Neuron (in vitro differentiated cells): ENCODE measurements around the gene MORC2.

ENCODE experiments used
- H2AFZ ChIP-seq: one replicate; pipeline ENCODE4 v1.6.1; 2013; ENCODE audit warnings: low read depth, mild to moderate bottlenecking, inconsistent platforms, low read length, moderate library complexity
- H3K27me3 ChIP-seq: one replicate; pipeline ENCODE4 v1.6.1; 2013; ENCODE audit warnings: low read length; ENCODE audit not compliant: insufficient read depth
- H3K36me3 ChIP-seq: one replicate; pipeline ENCODE4 v1.6.1; 2013; ENCODE audit warnings: low read length; ENCODE audit not compliant: insufficient read depth
- H3K4me1 ChIP-seq: one replicate; pipeline ENCODE4 v1.6.1; 2013; ENCODE audit warnings: low read length; ENCODE audit not compliant: insufficient read depth
- H3K4me3 ChIP-seq: 2 replicates; pipeline ENCODE4 v1.5.1; 2013; ENCODE audit warnings: mild to moderate bottlenecking, low read length, moderate library complexity
- H3K9me3 ChIP-seq: one replicate; pipeline ENCODE4 v1.6.1; 2013; ENCODE audit warnings: low read length

MORC2 gene

DNA sequence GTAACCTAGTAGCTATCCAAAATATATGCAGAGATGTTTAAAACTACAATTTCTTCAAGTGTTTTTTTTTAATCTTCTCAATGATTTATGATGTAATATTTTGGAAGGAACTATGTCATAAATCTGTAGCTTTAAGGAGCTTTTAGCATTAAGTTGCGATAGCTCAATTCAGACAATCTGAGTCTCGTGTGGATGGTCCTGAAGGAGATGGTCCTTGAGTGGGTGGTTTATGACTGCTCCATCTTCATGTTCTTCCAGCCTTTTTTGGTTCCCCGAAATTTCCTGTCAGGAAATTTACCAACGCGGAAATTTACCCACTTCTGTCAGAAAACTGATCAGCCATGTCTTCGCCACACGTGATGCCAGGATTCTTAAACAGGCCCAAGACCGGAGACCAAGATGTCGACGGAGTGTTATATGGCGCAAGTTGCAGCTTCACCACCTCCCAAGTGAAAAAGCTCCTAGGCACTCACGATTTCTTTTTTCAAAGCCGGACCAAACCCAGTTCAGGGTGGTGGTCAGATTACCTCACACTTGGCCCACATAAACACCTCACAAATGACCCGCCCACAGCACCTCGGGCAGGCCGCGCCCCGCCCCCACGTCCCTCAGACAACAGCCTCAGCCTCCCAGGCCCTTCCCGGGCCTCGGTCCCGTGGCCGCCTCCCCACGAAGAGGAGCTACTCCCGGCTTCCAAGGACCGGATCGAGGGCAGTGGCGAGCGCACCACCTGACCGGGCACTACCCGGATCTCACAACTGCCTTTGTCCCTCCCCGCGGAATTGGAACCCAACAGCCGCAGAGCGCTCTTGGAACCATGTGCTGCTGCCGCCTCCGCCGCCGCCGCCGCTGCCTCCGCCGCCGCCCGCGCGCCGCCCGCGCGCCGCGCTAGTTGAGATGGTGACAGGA, at the start of gene MORC2:
Gene MORC2 (minus strand): TSS at position 760 of the 909 bp plus-strand sequence. CDS start 885 bp downstream, outside the sequence.
- peak within 1 kb of the TSS; percentile 37 for H2AFZ ChIP-seq
- peaks cover 44% of the 10 kb centered on the region for H3K36me3 ChIP-seq
- H3K4me3 ChIP-seq, result peak within 1 kb of the TSS; percentile 98
- H3K9me3 ChIP-seq, result peaks cover 49% of the 10 kb centered on the region
- no peaks in the 10 kb centered on the region for H3K27me3 ChIP-seq
- peaks cover 25% of the 10 kb centered on the region for H3K4me1 ChIP-seq

DNA sequence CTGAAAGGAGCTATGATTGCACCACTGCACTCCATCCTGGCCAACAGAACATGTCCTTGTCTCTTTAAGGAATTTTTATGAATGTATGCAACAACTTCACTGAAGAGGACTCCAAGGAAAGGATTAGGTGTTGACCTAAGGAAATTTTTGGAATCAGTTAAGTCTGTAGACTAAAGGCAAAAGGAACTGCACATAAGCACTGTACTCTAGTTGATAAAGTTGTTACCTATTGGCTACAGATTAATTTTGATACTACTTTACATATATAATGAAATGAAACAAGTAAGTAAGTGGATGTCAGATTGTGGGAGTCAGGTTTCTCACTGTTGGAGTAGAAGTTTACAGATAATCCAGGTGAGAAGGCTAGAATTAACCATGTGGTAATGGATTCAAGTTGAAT, 37.0 kb upstream of the MORC2 start:
- H3K36me3 ChIP-seq, result no peaks in the 10 kb centered on the region
- no peak overlapping the region for H2AFZ ChIP-seq
- H3K4me3 ChIP-seq, result no peak overlapping the region
- no peaks in the 10 kb centered on the region for H3K27me3 ChIP-seq
- no peaks in the 10 kb centered on the region for H3K9me3 ChIP-seq
- H3K4me1 ChIP-seq, result no peaks in the 10 kb centered on the region

GRCh38 chr22:31001124-31001770, 32.7 kb upstream of the MORC2 start:
- no peak overlapping the region for H2AFZ ChIP-seq
- no peak overlapping the region for H3K4me3 ChIP-seq
- no peaks in the 10 kb centered on the region for H3K9me3 ChIP-seq
- no peaks in the 10 kb centered on the region for H3K27me3 ChIP-seq
- no peaks in the 10 kb centered on the region for H3K36me3 ChIP-seq
- H3K4me1 ChIP-seq, result peaks cover 3% of the 10 kb centered on the region

- Histone ChIP-seq H3K4me1 (peaks cover 3% of the 10 kb centered on the region), H3K4me3 (no peak overlapping the region), H3K27me3 (no peaks in the 10 kb centered on the region), H2AFZ (no peak overlapping the region), H3K9me3 (no peaks in the 10 kb centered on the region), H3K36me3 (no peaks in the 10 kb centered on the region)
These were observed 29.8 kb upstream of the MORC2 start for GRCh38 chr22:30998329-30998728.

- Histone ChIP-seq H3K4me1 (peaks cover 3% of the 10 kb centered on the region), H2AFZ (no peak overlapping the region), H3K9me3 (peaks cover 2% of the 10 kb centered on the region), H3K4me3 (no peak overlapping the region), H3K27me3 (no peaks in the 10 kb centered on the region), H3K36me3 (no peaks in the 10 kb centered on the region)
These were observed 27.9 kb upstream of the MORC2 start for GRCh38 chr22:30996462-30996861.

DNA sequence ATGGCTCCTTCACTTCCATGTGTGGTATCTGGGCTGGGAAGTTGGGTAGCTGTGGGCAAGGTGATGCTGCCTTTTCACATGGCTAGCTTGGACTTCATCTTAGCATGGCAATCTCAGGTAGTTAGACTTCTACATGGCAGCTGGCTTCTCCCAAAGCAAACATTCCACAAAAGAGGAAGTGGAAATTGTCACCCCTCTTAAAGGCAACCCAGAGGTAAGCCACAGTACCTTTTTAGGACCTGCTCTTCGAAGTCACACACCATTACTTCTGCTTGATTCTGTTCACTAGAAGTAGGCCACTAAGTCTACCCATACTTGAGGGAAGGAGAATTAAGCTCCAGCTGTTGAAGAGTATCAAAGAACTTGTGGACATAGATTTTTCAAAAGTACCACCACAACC, 26.4 kb upstream of the MORC2 start:
- H3K4me3 ChIP-seq, result no peak overlapping the region
- no peak overlapping the region for H2AFZ ChIP-seq
- H3K36me3 ChIP-seq, result no peaks in the 10 kb centered on the region
- H3K9me3 ChIP-seq, result peaks cover 4% of the 10 kb centered on the region
- no peaks in the 10 kb centered on the region for H3K27me3 ChIP-seq
- H3K4me1 ChIP-seq, result peaks cover 3% of the 10 kb centered on the region

GRCh38 chr22:30992565-30992964, 24.0 kb upstream of the MORC2 start:
- Histone ChIP-seq H3K36me3 (no peaks in the 10 kb centered on the region), H3K9me3 (peaks cover 7% of the 10 kb centered on the region), H2AFZ (no peak overlapping the region), H3K4me1 (no peaks in the 10 kb centered on the region), H3K27me3 (no peaks in the 10 kb centered on the region), H3K4me3 (no peak overlapping the region)

- Histone ChIP-seq H3K27me3 (no peaks in the 10 kb centered on the region), H3K4me3 (no peak overlapping the region), H3K36me3 (no peaks in the 10 kb centered on the region), H3K9me3 (peaks cover 8% of the 10 kb centered on the region), H3K4me1 (no peaks in the 10 kb centered on the region), H2AFZ (no peak overlapping the region)
These were observed 22.1 kb upstream of the MORC2 start for GRCh38 chr22:30990690-30991089.

DNA sequence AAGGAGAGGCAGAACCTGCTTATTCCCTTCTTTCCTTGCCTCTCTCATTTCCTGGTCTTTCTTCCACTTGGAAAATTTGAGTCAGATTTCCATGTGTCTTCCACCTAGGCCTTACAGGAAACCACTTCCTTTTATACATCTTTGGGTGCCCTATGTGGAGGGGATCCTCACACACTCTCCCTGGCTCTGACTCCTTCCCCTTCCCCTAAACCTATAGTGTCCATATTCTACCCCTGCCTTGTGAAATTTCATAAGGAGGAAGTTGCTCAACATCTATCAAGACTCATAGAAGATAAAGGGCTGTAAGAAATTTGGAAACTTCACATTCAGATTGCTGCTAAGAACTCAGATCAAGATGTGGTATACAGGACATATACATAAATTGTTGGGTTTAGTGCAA, 20.9 kb upstream of the MORC2 start:
- Histone ChIP-seq H3K9me3 (peaks cover 8% of the 10 kb centered on the region), H3K36me3 (no peaks in the 10 kb centered on the region), H3K4me1 (no peaks in the 10 kb centered on the region), H3K27me3 (no peaks in the 10 kb centered on the region), H2AFZ (no peak overlapping the region), H3K4me3 (no peak overlapping the region)

- Histone ChIP-seq H3K27me3 (no peaks in the 10 kb centered on the region), H3K4me3 (no peak overlapping the region), H3K9me3 (peaks cover 4% of the 10 kb centered on the region), H3K4me1 (no peaks in the 10 kb centered on the region), H2AFZ (no peak overlapping the region), H3K36me3 (no peaks in the 10 kb centered on the region)
These were observed 17.1 kb upstream of the MORC2 start for GRCh38 chr22:30985561-30986208.

DNA sequence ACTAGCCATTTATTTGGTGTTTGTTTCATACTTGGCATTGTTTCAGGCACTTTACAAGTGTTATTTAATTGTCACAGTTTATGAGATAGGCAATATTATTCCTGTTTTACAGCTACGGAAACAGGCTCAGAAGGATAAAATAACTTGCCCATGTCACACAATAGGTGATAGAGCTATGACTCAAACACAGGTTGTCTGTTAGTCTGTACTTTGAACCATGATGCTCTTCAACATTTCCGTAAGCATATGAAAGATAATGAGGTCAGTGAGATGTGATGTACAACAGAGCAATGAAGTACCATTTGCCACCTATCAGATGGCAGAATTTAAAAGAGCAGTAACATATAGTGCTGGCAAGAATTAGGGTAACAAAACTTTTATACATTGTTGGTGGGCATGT, 15.7 kb upstream of the MORC2 start:
- Histone ChIP-seq H3K27me3 (no peaks in the 10 kb centered on the region), H3K9me3 (peaks cover 3% of the 10 kb centered on the region), H2AFZ (no peak overlapping the region), H3K36me3 (no peaks in the 10 kb centered on the region), H3K4me1 (no peaks in the 10 kb centered on the region), H3K4me3 (no peak overlapping the region)

- no peak overlapping the region for H2AFZ ChIP-seq
- H3K4me1 ChIP-seq, result no peaks in the 10 kb centered on the region
- peaks cover 13% of the 10 kb centered on the region for H3K9me3 ChIP-seq
- no peak overlapping the region for H3K4me3 ChIP-seq
- no peaks in the 10 kb centered on the region for H3K27me3 ChIP-seq
- peaks cover 6% of the 10 kb centered on the region for H3K36me3 ChIP-seq
These were observed 13.9 kb upstream of the MORC2 start for GRCh38 chr22:30982512-30982911.

DNA sequence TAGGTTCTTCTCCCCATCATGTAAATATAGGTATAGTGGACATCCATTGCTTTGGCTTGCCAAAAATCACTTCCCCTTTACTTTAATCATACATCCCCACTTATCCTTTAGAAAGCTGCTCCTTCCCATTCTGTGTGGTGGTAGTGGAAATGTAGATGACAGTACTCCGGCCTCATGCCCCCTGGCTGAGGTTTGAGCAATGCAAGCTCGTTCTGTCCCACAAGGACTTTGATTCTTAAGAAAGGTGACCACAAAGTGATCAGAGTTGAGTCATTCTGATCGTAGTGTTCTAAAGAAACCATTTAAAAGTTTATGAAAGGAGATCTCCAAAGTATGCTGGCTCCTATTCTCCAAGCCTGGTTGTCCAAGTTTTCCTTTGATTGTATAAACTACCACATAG, 11.4 kb upstream of the MORC2 start:
- peaks cover 27% of the 10 kb centered on the region for H3K9me3 ChIP-seq
- peaks cover 31% of the 10 kb centered on the region for H3K36me3 ChIP-seq
- H2AFZ ChIP-seq, result no peak overlapping the region
- H3K4me3 ChIP-seq, result no peak overlapping the region
- H3K4me1 ChIP-seq, result no peaks in the 10 kb centered on the region
- H3K27me3 ChIP-seq, result no peaks in the 10 kb centered on the region
